NCI-H748 (cell line): ENCODE measurements around the gene STK24.

Experiments used
- DNase-seq: peaks from one replicate; lab custom pipeline; 2025; ENCODE audit not compliant: unreplicated experiment; lab: John Stamatoyannopoulos, UW

STK24 gene

DNA sequence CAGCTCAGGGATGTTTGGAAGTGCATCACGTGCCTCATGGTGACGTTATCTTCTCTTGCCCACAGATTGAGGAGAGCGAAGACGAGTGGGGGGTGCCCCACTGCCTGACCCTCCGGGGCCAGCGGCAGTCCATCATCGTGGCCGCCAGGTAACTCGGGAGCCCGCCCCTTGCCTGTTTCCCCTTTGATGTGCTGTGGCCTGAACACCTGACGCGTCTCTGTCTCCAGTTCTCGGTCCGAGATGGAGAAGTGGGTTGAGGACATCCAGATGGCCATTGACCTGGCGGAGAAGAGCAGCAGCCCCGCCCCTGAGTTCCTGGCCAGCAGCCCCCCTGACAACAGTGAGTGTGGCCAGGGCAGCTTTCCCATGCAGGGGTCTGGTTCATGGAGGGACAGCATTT lies 137.0 kb downstream of the STK24 start:
- no peak for DNase-seq

DNA sequence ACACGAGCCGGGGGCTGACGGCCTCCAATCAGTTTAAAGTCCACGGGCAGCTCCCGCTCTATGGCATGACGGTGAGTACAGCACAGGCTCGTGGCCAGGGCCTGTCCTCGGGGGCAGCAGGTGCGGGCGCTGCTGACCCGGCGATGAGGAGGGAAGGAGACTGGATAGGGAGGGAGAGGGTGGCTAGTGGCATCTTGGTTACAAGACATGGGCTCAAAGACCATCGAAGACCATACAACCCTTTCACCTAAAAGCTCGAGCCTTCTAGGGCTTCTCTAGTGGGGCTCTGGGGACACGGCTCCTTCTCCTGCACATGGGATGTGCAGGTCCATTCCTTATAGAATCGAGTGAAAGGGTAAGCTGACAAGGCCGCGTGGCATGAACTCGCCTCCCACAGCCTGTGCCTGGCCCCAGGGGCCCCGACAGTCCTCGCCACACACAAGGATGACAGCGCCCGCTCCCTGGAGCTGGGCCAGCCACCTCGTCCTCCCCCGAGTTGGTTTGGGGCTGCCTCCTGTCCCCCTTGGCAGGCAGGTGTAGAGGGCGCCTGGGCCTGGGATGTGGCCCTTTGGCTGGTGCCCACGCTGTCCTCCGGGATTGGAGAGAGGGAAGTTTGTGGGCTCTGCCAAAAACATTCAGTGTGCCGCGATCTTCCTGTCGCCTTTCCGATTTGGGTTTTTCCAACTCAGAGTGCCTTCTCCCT lies 137.6 kb downstream of the STK24 start:
- DNase-seq, result no peak

DNA sequence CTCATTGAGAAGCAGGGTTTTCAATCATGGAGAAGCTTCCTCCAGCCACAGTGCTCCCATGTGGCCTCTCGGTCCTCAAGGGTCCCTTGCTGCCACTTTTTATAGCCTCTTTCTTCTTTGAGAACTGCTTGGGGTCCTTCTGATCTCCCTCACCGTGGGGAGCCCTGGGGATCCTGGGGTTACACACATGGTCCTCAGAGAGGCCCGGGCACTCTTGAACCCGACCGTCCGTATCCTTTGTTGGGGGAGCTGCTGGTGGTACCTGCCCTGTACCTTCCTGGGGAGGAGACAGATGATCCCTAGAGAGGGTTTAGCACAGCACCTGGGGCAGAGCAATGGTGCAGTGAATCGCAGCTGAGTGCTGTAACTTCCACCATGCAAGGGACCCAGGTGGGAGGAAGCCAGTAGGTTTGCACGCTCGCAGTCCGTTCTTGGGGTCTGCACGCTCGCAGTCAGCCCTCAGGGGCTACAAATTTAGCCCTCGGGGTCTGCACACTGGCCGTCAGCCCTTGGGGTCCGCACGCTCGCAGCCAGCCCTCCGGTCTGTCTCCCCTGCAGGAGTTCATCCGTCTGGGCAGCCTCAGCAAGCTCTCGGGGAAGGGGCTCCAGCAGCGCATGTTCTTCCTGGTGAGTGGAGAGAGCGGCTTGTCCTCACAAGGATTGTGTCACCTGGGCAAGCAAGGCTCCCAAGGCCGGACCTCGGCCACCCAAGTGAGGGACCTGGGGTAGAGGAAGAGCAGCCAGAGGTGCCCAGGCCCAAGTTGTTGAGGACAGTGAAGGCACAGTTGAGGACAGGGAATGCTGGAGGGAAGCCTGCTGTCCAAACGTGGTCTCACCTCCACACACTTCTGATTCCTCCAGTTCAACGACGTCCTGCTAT lies 138.4 kb downstream of the STK24 start:
- no peak for DNase-seq

DNA sequence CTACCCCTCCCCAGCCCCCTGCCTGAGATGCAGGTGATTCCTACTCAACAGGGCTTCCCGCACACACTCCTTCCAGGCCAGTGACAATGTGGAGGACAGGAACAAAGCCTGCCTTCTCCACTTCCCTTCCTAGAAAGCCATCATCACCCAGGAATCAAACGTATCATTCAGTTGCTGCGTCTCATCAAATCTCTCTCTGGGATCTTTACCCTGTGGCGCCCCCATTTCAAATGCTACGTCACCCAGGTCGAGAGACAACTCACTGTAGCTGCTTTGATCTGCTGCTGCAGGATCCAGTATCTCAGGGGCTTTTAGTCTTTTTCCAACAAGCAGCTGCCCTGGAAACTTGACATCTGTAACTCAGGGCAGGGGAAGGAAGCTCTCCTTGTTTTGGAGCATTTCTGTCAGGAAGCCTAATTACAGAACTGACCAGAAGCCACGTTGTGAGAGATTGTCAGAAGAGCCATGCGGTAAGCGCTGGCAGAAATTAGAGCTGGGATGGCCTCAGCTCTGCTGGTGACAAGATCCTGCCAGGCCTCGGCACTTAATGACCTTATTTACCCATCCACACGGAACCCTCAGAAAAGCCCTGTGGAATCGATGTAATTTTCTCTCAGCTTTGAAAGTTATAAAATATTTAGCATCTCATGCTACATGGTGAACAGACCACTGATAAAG lies 140.5 kb downstream of the STK24 start:
- DNase-seq, result no peak

DNA sequence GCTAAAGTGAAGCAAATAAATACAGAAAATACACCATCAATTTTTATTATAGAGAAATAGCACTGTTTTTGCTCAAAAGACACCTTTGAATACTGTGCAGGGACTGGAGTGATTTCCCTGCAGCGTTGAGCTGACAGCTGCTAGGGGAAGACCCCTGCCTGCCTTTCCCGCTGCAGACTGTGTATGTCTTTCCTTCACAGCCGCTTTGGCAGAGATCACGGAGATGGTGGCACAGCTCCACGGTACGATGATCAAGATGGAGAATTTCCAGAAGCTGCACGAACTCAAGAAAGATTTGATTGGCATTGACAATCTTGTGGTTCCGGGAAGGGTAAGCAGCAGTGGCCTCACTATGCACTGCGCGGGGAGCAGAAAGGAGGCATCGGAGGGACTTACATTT lies 141.5 kb downstream of the STK24 start:
- no peak for DNase-seq

DNA sequence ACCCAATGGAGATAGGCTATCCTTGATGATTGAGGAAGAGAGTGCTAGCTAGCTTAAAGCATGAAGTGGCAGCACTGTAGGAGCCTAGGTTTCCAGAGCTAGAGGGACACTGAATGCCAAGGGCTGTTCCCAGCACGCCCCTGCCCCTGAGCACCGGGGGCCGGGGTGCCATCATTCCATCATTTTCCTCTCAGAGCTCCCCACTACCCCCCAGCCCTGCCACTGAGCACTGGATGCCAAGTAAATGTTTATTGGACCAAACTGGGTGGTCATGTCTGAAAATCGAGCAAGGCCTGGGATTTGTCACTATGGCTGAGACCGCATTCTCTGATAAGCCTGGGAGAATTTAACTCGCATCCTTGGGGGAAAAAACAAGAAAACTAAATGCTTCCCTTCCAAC lies 142.8 kb downstream of the STK24 start:
- DNase-seq, result no peak

DNA sequence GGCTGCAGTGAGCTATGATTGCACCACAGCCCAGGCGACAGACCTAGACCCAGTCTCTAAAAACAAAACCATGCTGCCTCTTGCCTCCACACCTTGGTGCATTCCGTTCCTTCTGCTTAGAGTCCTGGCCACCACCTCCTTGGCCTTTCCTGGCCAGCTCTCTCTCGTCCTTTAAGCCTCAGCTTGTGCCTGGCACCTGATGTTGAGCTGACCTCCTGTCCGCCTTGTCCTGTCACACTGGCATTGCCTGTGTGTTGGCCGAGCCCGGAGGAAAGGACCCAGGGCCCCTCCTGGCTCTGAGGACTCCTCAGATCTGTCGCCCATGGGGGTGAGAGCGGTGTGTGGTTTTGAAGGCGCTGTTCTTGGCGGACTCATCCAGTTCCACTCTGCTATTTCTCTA lies 143.3 kb downstream of the STK24 start:
- DNase-seq, result no peak

DNA sequence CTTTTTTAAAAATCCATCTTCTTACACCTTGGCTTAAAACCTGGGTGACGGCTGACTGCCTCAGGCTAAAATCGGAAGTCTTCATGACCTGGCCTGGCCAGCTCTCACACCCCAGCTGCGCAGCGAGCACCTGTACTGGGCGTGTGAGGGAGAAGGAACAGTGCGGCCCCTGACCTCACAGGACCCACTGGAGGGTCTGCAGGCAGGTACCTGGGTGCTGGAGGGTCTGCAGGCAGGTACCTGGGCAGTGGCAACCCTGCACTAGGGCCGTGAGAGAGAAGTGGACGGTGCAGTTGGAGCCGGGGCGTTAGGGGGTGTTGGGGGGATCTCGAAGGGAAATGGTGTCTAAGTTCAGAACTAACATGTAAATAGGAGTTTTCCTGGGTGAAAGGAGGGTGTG lies 144.3 kb downstream of the STK24 start:
- no peak for DNase-seq

DNA sequence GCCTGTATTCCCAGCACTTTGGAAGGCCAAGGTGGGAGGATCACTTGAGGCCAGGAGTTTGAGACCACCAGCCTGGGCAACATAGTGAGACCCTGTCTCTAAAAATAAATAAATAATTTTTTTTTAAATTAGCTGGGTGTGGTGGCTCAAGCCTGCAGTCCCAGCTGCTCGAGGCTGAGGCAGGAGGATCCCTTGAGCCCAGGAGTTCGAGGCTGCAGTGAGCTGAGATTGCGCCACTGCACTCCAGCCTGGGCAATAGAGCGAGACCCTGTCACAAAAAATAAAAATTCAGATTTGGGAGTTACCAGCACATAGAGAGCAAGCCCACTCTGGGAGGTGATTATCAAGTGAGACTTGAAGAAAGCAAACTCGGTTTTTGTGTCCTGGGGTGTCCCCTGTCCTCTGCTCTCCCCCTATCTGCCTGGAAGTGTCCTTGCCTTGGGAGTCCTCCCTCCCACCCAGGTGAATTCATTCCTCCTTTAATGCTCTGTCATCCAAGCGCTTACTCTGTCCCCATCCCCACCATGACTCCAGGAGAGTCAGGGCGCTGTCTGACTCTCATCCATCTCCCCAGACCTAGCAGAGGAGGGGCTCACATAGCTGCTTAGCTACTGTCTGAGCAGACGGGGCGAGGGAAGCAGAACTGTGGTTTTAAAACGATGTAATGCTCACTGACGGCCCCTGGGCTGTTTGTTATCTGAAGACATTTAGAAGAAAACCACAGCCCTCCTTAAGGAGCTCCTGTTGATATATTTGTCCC lies 146.8 kb downstream of the STK24 start:
- peak; percentile 43 for DNase-seq

DNA sequence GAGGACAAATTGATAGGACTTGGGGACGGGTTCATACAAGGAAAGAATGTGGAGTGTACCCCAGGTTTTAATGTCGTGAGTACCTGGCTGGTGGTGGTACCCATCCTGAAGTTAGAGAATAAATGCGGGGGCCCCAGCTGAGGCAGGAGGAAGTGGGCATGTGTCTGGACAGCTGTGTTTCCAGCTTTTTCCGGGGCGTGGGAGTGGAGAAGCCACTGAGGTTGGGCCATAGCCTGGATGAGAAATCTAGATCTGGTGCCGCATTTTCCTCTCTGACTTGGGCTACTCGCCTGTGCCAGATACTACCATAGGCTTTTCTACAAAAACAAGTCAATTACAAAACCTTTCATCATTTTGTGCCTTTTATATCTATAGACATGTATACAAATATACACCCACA lies 147.4 kb downstream of the STK24 start:
- no peak for DNase-seq

DNA sequence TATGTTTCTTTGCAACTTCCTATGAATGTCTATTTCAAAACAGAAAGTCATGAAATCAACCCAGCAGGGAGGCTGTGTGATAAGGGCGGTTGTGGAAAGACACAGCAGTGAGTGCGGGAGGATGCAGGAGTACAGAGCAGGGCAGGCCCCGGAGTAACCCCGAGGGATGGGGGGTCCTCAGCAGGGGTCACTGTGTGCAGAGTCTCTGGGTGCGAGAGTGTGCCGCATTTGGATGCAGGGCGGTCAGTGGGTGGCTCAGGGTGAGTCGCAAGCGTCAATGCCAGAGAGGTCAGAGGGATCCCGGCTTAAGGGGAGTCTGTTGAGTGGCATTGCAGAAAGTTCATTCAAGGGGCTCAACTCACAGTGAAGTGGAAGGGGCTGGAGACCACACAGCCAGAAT lies 147.8 kb downstream of the STK24 start:
- no peak for DNase-seq

DNA sequence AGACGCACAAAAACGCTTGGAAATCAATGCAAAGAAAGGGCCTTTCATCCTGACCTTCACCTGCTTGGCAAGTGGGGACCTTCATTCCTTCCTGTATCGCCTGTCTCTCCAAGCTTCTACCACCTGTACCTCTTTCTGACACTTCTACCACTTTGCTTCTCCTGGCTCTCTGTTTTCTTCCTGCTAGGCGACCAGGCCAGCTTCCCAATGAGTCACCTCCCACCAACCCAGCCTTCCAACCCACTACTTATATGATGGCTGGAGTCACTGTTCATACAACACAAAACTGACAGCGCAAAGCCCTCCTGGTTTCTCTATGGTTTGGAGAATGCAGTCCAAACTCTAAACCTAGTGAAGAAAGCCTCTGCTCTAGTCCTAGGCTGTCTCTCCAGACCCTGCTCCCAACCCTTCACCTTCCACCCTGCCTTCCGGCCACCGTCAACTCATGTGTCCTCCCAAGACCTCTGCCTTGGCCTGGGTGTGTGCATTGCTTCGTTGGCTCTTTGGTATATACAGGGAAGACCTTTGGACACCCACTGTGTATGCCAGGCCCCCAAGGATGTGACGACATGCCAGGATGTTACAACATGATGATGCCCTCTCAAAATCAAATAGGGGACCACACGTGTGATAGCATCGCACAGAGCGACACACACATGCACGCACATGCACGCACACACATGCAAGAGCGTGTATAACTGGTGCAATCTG lies 148.5 kb downstream of the STK24 start:
- DNase-seq, result no peak

DNA sequence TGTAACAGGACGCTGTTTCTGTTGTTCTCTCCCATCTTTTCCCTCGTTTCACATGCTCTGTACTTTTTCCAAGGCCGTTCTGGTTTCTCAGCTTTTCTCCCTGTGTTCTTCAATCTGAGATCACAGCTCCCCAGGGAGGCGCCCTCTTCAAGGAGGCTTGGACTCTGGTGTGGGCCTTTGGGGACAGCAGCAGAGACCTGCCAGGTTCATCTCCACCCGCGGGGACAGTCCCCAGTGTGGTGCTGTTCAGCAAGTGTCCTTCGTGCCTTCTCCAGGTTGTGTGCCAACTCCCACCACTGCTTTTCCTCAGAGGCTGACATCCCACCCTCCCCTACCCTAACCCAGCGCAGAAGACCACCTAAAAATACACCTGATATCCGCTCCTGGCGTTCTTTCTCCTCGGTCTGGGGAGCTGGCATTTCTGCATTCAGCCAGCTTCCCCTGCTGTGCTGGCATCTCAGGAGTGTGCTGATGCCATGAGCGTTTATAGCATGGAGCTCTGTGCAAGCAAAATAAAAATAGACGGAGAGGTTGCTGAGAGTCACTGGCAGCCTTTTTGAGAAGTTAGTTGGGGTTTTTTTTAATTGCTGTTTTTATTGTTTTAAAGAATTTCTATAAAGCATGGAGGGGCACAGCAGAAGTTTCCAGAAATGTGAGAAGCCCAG lies 149.4 kb downstream of the STK24 start:
- DNase-seq, result no peak

DNA sequence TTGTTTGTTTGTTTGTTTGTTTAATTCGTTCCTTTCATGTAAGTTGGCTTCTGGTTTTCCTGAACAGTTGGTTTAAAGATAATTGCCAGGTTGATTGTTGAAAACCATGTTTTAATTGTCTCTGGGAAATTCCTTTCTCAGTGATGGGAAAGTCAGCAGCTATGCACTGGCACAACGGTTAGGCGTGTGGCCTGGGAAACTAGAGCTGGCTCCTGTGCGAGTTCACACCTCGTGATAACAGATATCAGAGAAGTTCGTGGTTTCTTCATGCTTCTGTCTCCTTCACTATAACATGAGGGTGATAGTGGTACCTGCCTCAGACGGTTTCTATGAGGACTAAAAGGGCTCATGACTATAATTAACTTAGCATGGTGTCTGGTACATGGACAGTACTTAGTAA lies 153.5 kb downstream of the STK24 start:
- no peak for DNase-seq

DNA sequence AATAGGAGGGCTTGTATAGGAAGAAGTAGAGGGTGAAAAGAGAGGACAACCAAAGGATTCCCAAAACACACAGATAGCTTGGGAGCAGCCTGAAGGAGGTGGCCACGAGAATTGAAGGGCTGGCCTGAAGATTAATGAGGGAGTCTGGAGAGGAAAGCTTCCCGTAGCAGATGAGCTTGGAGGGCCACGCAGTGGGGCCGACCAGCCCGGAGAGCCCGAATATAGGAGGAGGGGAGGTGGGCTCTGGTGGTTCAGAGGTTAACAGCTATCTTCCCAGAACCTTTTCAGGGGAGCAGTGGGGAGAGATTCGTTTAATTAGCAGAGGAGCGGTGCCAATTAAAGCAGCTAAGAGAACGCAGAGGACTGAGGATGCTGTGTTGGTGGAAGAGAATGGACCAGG lies 154.9 kb downstream of the STK24 start:
- DNase-seq, result no peak

DNA sequence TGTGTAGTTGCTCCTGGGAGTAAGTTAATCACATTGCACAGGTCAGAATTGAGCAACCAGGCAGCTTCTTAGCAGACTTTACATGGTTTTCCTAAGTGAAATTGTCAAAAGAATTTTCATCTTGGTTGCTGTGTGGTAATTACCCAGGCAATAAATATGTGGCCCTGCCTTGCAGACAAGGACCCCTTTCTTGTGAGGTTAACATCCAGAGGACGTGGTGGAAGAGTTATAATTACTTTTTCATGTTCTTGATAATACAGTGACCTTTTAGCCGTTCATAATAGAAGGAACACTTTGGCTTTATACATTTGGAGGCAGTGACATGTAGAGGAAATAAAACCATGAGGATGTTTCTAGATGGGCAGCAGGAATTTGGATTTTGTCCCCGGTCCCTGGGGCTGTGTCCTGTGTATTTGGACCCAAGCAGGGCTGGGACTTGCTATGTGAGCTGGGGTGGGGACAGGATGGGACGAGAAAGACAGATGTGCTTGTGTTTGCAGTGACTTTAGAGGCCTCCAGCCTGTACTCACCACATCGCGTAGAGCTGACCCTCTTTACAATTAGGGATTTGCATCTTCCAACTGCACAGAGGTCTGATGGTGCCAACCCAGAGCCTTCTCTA lies 156.2 kb downstream of the STK24 start:
- no peak for DNase-seq

DNA sequence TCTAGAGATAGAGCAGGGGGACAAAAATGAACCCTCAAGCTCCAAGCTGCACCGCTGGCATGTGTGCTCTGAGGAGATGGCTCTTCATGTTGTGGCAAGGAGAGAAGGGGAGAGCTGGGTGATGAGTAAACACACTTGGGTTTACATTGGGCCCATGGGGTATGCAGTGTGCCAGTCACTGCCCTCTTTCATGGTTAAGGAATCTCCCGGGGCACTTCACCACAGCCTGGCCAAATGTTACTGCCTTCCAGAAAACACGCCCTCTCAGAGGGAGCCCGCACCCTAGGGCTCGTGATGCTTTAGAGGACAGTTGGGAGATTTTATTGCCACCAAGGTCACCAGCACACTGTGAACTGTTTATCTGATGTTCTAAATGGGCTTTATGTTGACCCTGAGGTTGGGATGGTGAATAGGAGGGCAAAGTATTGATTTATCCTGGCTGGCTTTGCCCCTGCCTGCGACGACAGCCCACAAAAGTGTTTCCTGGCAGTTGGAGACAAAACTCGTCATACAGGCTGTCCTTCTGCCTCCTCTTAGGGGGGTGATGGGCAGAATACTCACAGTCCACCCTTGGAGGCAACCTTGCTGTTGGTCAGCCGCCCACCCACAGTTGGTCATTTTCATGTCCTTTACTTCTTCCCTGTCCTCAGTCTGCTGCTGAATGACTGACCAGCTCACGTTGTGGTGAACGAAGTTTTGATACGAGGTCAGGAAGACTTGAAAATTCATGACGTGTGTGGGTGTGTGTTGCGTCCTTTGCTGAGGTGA lies 156.9 kb downstream of the STK24 start:
- peak; percentile 76 for DNase-seq

DNA sequence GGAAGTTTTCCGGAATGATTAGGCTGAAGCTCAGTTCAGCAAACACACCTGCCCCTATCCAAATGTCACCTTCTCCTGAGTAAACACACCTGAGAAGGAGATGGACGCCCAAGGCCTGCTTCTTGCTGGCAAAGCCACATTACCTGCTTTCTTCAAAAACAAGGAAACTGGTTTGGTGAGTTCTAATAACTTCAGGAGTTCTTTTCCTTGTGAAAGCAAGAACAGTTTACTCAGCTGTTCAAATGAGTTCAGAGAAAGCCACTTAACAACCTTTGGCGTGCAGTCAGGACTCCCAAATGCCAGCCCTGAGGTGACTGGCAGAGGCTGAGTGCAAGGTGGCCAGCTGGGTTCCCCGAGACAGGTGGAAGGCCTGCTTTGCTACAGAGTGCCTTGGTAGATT lies 160.5 kb downstream of the STK24 start:
- DNase-seq, result peak; percentile 98
